Measurements from ENCODE around the gene MTHFD2.
"Not testable (repeated sequence)": the region's sequence is repeated elsewhere in the genome, so short reads cannot be mapped to it uniquely, and the experiment has no call there.

The MTHFD2 gene

DNA sequence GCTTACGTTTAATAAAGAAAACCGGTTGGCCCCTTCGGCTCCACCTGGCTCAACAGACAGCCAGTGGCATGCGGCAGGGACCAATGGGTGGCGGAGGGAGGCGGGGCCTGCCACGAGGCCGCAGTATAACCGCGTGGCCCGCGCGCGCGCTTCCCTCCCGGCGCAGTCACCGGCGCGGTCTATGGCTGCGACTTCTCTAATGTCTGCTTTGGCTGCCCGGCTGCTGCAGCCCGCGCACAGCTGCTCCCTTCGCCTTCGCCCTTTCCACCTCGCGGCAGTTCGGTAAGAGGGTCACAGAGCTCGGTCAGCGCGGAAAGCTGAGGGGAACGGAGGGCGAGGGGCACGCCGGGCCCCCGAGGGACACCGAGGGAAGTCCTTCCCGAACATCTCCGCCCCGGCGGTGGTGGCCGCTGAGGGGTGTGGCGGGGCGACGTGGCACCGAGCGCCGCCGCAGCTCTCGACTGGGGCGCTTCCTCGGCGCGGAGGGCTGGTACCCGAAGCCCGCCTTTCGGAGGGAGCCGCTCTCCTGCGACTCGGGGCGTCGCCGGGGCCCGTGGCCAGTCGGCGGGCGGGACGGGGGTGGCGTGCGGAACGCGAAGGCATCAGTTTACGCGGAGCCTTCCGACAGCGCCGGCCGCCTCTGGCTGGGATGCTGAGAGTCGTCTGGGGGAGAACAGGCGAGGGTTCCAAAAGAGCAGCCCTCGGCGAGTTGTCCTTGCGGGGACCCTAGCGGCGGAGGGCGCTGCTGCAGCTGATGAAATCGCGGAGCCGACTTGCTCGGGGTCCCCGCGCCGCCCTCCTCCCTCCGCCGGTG lies at the start of gene MTHFD2:
Gene MTHFD2 (plus strand): TSS at position 155 of the 814 bp plus-strand sequence. CDS start 27 bp downstream, at position 182.
- DNase-seq (ENCODE audit: low read depth, low spot score): peak; percentile 73

DNA sequence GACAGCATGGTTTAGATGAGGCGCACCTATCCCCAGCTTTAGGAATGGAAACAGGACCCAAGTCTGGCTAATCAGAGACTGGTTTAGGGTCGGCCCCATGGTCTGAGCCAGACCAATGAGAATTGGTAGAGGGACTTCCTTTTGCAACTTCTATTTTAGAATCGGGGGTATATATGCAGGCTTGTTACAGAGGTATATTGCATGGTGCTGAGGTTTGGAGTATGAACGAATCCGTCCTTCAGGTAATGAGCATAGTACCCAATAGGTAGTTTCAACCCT lies 49.2 kb upstream of the MTHFD2 start:
- no peak for DNase-seq (ENCODE audit: low read depth, low spot score)

DNA sequence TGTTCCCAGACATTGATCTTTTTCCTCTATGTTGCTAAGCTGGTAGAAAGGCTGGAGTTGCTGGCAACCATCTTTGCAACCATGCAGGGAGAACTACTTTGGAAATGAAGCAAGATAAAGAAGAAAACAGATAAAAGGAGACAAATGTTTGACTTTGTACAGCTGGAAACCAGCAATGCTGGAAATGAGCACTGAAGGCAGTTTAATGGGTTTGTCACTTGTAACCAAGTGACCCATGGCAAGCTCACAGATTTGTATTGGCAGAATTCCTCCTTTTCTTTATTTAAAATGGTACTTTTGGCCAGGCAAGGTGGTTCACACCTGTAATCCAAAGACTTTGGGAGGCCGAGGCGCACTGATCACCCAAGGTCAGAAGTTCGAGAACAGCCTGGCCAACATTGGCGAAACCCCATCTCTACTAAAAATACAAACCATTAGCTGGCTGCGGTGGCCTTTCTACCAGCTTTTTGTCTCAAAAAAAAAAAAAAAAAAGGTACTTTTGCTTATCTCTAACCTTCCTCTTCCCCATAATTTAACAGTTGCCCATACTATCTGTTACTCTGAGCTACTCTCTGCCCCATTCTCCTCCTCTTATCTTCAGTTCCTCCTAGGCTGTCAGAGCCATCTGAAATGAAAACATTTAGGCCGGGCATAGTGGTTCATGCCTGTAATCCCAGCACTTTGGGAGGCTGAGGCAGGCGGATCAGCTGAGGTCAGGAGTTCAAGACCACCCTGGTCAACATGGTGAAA lies 48.7 kb upstream of the MTHFD2 start:
- DNase-seq (ENCODE audit: low read depth, low spot score): no peak

DNA sequence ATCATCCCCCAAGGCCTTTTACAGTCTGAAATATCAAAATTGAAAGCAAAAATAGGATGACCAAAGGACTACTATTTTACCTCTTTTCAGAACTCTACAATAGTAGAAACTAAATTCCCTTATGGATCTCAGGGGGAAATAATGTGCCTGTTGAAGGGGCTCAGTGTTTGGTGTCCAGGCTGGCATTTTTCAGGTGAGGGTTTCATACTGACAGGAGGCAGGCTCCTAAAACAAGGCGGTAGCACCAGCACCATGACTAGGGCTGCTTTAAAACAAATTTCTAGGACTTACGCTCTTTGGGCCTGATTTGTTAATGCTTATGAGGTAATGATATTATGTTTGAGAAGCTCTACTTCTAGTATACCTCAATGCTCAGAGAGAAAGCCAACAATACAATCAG lies 45.5 kb upstream of the MTHFD2 start:
- DNase-seq (ENCODE audit: low read depth, low spot score): no peak

DNA sequence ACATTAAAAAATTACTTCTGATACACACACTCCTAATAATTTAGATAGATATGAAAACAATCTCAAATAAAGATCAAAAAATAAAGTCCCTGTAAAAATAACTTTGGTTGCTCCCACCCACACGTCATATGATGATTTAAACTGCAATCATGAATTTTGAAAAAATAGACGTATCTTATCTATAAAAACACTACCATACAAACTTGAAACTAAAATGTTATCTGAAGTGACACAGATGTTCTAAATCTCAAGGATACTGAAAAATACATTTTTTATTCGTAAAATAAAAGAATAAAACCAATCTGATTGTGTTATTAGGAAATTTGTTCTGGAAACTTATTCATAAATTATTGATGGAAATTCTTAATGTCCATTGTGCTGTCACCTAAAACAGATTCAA lies 42.6 kb upstream of the MTHFD2 start:
- no peak for DNase-seq (ENCODE audit: low read depth, low spot score)

DNA sequence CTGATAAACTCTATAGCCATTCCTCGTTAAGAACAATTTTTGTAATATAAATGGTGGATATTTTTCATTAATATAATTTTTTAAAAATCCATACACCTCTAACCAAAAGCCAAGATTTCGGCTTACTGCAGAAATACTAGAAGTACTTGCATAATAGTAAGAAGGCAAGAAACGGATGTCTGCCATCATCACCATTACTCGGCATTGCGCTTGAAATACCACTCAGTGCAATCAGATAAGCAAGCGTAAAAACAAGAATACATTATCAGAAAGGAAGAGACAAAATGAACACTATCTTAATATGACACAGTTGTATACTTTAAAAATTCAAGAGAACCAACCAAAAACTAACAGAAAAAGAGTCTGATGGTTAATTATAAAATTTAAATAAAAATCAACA lies 35.5 kb upstream of the MTHFD2 start:
- no peak for DNase-seq (ENCODE audit: low read depth, low spot score)

DNA sequence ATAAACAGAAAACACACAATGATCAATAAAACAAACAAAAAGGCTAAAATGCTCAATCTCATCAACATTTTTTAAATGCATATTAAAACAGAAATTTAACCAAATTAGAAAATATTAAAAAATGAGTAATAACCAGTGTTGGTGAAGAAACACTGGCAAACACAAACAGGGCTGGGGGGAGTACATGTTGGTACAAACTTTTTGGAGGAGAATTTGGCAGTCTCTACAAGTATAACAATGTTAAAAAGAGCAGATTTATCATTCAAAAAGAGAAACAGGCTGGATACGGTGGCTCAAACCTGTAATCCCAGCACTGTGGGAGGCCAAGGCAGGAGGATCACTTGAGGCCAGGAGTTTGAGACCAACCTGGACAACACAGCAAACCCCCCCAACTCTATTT lies 33.7 kb upstream of the MTHFD2 start:
- DNase-seq (ENCODE audit: low read depth, low spot score): no peak

DNA sequence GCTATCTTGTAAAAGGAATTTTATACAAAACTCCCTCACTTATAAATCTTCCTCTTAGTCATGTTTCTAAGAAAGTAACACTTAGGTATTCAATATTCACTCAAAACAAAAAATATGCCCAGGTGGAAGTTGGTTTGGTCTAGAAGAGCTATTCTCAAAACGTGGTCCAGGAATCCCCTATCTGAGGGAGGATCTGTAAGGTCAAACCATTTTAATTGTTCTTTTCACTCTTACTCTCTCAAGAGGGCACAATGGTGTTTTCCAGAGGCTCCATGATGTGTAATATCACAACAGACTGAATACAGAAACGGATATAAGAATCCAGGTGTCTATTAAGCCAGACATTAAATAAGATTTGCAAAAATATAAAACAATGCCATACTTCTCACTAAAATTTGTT lies 29.7 kb upstream of the MTHFD2 start:
- DNase-seq (ENCODE audit: low read depth, low spot score): no peak

DNA sequence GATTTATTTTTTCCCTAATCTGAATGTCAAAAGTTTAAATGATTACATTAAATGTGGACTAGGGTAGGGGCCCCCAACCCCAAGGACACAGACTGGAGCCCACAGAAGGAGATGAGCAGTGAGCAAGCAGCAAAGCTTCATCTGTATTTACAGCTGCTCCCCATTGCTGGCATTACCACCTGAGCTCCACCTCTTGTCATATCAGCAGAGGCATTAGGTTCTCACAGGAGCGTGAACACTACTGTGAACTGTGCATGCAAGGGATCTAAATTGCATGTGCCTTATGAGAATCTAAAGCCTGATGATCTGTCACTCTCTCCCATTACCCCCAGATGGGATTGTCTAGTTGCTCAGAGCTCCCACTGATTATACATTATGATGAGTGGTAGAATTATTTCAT lies 23.5 kb upstream of the MTHFD2 start:
- no peak for DNase-seq (ENCODE audit: low read depth, low spot score)

DNA sequence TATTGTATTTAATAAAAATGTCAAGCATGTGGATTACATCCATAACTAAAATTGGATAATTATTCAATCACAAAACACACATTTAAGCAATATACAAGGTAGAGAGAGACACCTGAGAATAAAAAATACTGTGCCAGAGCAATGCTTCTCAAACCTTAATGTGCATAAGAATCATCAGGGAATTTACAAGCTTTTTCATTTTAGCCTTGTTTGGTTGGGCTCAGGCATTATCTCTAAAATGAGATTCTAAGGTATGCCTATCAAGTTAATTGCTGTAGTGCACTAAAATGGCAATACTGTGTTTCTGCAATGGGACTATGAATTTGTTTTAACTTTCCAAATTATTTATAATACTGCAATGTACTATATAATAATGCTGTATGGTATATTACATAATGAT lies 20.7 kb upstream of the MTHFD2 start:
- DNase-seq (ENCODE audit: low read depth, low spot score): no peak

DNA sequence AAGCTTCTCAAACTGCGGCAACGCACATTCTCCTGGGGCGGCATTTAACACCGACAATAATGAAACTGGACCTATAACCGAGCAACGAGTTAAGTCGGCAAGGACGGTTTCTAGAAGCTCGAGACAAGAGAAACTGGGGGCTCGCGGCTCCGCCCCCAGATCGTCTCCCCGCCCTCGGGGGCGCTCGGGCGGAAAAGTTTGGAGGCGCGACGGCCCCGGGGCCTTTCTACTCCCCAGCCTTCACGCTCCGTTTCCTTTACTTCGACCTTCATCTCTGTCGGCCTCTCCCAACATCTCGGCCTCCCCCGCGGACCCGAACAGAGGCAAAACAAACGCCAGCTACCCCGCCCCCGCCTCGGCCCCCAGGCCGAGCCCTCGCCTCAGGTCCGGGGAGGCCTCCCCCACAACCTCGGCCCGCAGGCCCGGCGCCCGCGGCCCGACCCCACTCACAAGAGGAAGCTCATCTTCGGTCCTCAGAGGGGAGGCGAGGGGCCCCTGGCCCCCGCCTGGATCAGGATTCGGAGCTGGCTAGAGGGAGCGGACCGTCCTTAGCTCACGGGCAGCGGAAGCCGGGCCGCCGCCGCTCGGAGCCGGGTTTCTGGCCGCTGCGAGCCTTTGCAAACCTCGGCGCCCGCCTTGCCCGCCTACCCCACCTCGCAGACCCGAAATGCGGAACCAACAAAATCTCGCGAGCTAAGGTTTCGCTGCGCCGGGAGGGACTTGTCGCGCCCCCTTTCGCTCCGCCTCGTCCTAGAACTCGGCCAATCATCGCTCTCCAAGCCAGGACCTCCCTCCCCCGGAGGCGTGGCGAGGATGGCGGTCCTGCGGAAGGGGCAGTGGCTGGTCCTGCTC lies 20.0 kb upstream of the MTHFD2 start, which contains the start of gene MOB1A:
Gene MOB1A (minus strand): TSS at position 669 of the 852 bp plus-strand sequence. CDS start 205 bp downstream, at position 464.
- DNase-seq (ENCODE audit: low read depth, low spot score): peak; percentile 94

DNA sequence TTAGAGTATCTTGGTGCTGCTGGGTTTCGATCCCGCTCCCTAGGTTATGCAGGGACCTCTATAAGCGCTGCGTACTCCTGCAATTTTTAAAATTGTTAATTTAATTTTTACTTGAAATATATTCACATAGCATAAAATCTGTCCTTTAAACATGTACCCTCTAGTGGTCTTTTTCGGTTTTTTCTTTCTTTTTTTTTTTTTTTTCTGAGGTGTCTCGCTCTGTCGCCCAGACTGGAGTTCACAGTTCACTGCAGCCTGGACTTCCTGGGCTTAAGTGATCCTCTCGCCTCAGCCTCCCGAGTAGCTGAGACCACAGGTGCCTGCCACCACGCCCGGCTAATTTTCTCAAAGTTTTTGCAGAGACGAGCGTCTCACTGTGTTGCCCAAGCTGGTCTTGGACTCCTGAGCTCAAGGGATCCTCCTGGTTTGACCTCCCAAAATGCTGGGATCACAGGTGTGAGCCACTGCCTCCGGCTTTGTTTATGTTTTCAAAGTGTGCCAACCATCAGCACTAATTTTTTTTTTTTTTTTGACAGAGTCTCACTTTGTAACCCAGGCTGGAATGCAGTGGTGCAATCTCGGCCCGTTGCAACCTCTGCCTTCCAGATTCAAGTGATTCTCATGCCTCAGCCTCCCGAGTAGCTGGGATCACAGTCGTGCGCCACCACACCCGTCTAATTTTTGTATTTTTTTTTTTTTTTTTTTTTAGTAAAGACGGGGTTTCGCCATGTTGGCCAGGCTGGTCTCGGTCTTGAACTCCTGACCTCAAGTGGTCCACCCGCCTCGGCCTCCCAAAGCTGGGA lies 19.2 kb upstream of the MTHFD2 start:
- DNase-seq (ENCODE audit: low read depth, low spot score): no peak

DNA sequence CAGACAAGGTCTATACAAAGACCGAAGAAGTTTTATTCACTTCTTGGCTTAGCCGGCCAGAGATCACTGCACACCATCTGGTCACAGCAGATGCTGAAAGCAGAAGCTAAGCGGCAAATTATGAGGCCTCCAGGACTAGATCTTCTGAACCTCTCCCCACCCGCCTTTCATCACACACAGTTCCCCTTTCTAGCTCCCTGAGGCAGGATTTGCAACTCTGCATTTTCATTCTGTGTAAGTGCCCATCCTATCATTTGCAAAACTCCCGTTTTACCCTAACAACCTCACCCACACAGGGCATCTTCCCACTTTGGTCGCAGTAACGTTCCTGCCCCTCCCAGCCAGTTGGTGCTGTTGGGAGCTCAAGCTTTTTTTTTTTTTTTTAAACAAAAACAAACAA lies 16.7 kb upstream of the MTHFD2 start:
- DNase-seq (ENCODE audit: low read depth, low spot score): no peak

DNA sequence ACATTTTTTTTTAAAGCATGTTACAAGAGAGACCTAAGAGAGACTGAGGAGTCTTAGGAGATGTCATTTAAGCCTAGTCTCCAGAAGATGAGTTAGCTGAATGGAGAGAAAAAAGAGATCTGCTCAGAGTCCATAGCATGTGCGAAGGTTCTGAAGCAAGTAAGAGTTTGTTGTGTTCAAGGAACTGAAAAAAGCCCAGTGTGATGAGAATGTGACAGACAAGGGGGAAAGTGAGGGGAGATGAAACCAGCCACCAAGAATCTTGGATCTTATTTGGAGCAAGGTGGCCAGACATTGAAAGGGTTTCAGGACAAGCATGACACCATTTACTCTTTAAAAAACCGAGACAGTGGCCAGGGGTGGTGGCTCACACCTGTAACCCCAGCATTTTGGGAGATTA lies 14.5 kb upstream of the MTHFD2 start:
- no peak for DNase-seq (ENCODE audit: low read depth, low spot score)

DNA sequence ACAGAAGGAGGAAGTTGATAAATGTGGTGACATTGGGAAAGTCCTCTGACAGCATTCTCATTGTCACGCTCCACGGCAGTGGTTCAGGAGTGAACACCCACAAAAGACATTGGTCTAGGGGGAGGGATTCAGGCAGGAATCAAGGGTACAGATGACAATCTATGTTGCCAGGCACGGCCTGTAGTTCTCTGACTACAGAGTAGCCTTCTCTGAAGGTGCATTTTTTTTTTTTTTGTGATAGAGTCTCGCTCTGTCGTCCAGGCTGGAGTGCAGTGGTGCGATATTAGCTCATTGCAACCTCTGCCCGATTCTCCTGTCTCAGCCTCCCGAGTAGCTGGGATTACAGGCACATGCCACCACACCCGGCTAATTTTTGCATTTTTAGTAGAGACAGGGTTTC lies 12.4 kb upstream of the MTHFD2 start:
- no peak for DNase-seq (ENCODE audit: low read depth, low spot score)

DNA sequence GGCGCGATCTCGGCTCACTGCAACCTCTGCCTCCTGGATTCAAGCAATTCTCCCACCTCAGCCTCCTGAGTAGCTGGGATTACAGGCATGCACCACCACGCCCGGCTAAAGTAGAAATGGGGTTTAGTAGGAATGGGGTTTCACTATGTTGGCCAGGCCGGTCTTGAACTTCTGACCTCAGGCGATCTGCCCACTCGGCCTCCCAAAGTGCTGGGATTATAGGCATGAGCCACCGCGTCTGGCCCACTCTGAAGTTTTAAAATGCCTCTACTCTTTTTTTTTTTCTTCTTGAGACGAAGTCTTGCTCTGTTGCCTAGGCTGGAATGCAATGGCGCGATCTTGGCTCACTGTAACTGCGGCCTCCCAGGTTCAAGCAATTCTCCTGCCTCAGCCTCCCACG lies 11.7 kb upstream of the MTHFD2 start:
- not testable (repeated sequence) for DNase-seq (ENCODE audit: low read depth, low spot score)

DNA sequence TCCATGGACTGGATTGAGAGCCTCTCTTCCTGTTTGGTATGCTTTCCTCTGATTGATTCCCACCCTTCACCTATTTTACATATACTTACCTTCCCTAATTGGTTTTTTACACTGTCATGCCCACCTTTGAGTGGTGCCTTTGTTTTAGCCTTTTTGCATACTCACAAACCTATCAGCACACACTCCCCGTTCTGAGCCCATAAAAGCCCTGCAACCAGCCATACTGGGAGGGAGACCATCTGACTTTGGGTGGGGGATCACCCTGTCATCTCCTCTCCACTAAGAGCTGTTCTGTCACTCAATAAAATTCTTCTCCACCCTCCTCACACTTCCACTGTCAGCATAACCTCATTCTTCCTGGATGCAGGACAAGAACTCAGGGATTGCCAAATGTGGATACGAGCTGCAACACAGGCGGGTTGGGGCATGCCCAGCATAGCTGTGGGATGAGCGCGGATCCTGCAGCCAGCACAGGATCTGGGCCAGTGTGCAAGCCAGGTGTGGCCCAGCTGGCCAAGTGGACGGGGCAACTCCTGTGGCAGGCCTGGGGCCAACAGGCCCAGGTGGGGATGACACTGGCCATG lies 10.3 kb upstream of the MTHFD2 start:
- no peak for DNase-seq (ENCODE audit: low read depth, low spot score)

DNA sequence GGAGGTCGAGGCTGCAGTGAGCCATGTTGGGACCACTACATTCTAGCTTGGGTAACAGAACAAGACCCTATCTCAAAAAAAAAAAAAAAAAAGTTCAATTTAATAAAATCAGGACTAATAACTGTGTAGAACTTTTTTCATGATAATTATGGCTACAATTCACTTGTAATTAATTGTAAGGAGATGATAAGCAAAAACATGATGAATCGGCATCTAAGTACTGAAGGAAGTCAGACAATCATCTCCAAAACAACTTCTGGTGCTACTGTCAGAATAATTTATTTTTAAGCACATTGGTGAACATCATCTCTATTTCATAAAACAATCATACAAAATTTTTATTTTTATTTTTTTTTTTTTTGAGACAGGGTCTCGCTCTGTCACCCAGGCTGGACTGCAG lies 9.7 kb upstream of the MTHFD2 start:
- DNase-seq (ENCODE audit: low read depth, low spot score): no peak

DNA sequence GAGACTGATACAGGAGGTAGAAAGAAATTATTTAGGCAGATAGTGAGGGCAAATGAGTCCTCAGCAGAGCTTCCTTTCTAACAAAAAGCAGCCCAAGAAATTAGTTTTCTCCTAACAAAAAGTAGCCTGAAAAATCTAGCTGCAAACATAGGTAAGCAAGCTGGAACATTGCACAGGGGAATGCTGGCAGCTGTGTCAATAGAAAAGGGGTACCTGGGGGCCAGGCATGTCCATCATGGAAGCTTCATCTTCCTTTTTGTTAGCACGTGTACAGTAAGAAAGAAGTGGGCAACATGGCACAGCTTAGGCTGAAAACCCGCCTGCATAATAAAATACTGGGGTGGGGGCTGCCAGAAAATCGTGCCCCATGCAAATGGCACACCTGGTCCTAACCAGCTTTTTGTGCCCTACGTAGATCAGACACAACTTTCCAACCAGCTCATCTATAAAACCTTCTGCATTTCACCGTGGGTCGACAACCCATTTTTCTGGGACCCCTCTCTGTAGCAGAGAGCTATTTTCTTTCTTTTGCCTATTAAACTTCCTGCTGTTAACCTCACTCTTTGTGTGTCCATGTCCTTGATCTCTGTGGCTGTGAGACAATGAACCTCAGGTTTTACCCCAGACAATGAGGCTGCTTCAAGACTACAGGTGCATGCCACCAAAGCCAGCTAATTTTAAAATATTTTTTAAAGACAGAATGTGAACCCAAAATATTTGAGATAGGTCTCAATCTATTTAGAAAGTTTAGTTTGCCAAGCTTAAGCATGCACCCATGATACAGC lies 6.6 kb upstream of the MTHFD2 start:
- no peak for DNase-seq (ENCODE audit: low read depth, low spot score)

DNA sequence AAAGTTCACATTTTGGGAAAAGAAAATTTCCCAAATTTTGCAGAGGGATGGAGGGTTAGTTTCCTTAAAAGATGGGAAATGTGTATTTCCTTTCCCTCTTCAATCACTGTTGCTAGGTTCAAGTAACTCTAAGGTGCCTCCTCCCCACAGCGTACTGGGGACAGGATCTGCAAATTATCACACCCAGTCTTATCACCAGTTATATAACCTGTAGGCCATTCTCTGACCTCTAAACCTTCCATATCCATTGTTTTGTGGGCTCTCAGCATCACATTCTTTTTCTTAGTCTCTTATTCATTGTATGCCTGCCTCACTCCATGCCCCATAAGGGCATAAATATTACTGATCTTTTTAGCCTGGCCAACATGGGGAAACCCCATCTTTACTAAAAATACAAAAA lies 3.6 kb upstream of the MTHFD2 start:
- DNase-seq (ENCODE audit: low read depth, low spot score): no peak
